WTC11 (cell line): ENCODE measurements around the gene PER1. TPM values are rescaled to one million over a fixed set of nuclear protein-coding genes. Genes with fewer than 3 reads are reported as not detected.

Experiments
- ATAC-seq: fragments of 200-7000 bp; cut with Tn5 transposase; 2 replicates; pipeline ENCODE4 v1.10.0; 2021; ENCODE audit warnings: mild to moderate bottlenecking, moderate library complexity
- CTCF ChIA-PET: fragments of 300-600 bp; sonication (Branson Sonifier 250); formaldehyde crosslinking; loops from one replicate; lab custom pipeline; 2021; ENCODE audit warnings: antibody characterized with exemption; lab: Charles Lee
- POLR2A ChIA-PET: fragments of 350-600 bp; sonication (Branson Sonifier 250); formaldehyde crosslinking; loops from one replicate; lab custom pipeline; 2021; ENCODE audit warnings: antibody characterized with exemption; lab: Charles Lee
- DNase-seq: peaks from one replicate; pipeline ENCODE4 v3.0.0; 2021; ENCODE audit warnings: low spot score
- H3K27ac Mint-ChIP-seq: 2 replicates; pipeline ENCODE4 v1.8.0; 2021; ENCODE audit warnings: mixed read lengths
- H3K27me3 Mint-ChIP-seq: 2 replicates; pipeline ENCODE4 v1.8.0; 2021; ENCODE audit warnings: low read depth, mild to moderate bottlenecking, moderate library complexity, mixed read lengths
- H3K36me3 Mint-ChIP-seq: 2 replicates; pipeline ENCODE4 v1.8.0; 2021; ENCODE audit warnings: mixed read lengths
- H3K4me1 Mint-ChIP-seq: 2 replicates; pipeline ENCODE4 v1.8.0; 2022; ENCODE audit warnings: mixed read lengths
- H3K4me3 Mint-ChIP-seq: 2 replicates; pipeline ENCODE4 v1.8.0; 2021; ENCODE audit warnings: mild to moderate bottlenecking, moderate library complexity, mixed read lengths
- H3K9me3 Mint-ChIP-seq: 2 replicates; pipeline ENCODE4 v1.8.0; 2021; ENCODE audit warnings: mixed read lengths
- ARID4B ChIP-seq: sonication (generic); formaldehyde crosslinking; IDR thresholded peaks from 2 replicates; pipeline ENCODE4 v1.8.0; 2023; ENCODE audit warnings: missing genetic modification reagents, mild to moderate bottlenecking, borderline replicate concordance
- CREB1 ChIP-seq: sonication (generic); formaldehyde crosslinking; IDR thresholded peaks from 2 replicates; pipeline ENCODE4 v1.8.0; 2023; ENCODE audit warnings: mild to moderate bottlenecking, missing genetic modification reagents
- CREM ChIP-seq: sonication (generic); formaldehyde crosslinking; IDR thresholded peaks from 2 replicates; pipeline ENCODE4 v1.8.1; 2022; ENCODE audit warnings: mild to moderate bottlenecking, missing genetic modification reagents, moderate library complexity
- E2F4 ChIP-seq: sonication (generic); formaldehyde crosslinking; IDR thresholded peaks from 2 replicates; pipeline ENCODE4 v1.8.1; 2022; ENCODE audit warnings: low read depth, mild to moderate bottlenecking, moderate library complexity, missing genetic modification reagents, borderline replicate concordance
- ELF4 ChIP-seq: sonication (generic); formaldehyde crosslinking; IDR thresholded peaks from 2 replicates; pipeline ENCODE4 v1.8.1; 2022; ENCODE audit warnings: low read depth, mild to moderate bottlenecking, moderate library complexity, missing genetic modification reagents
- ETV6 ChIP-seq: sonication (generic); formaldehyde crosslinking; IDR thresholded peaks from 2 replicates; pipeline ENCODE4 v1.8.1; 2022; ENCODE audit warnings: mild to moderate bottlenecking, missing genetic modification reagents
- FOXK1 ChIP-seq: sonication (generic); formaldehyde crosslinking; IDR thresholded peaks from 2 replicates; pipeline ENCODE4 v1.8.0; 2022; ENCODE audit warnings: mild to moderate bottlenecking, moderate library complexity, missing genetic modification reagents
- FOXP4 ChIP-seq: sonication (generic); formaldehyde crosslinking; IDR thresholded peaks from 2 replicates; pipeline ENCODE4 v1.8.0; 2022; ENCODE audit warnings: mild to moderate bottlenecking, missing genetic modification reagents
- MAX ChIP-seq: sonication (generic); formaldehyde crosslinking; IDR thresholded peaks from 2 replicates; pipeline ENCODE4 v1.8.0; 2022; ENCODE audit warnings: mild to moderate bottlenecking, missing genetic modification reagents
- RORB ChIP-seq: fragments of 250-450 bp; sonication (Bioruptor Pico); IDR thresholded peaks from 2 replicates; pipeline ENCODE4 v1.9.0; 2021; ENCODE audit warnings: mild to moderate bottlenecking
- TCF7 ChIP-seq: sonication (generic); formaldehyde crosslinking; IDR thresholded peaks from 2 replicates; pipeline ENCODE4 v1.8.0; 2022; ENCODE audit warnings: mild to moderate bottlenecking, low read depth, missing genetic modification reagents, moderate library complexity
- TEAD1 ChIP-seq: sonication (generic); formaldehyde crosslinking; IDR thresholded peaks from 2 replicates; pipeline ENCODE4 v1.8.0; 2022; ENCODE audit warnings: mild to moderate bottlenecking, missing genetic modification reagents
- USF1 ChIP-seq: sonication (generic); formaldehyde crosslinking; IDR thresholded peaks from 2 replicates; pipeline ENCODE4 v1.8.0; 2022; ENCODE audit warnings: mild to moderate bottlenecking, missing genetic modification reagents
- USF2 ChIP-seq: sonication (generic); formaldehyde crosslinking; IDR thresholded peaks from 2 replicates; pipeline ENCODE4 v1.8.1; 2023; ENCODE audit warnings: mild to moderate bottlenecking, missing genetic modification reagents, moderate library complexity
- ZBTB21 ChIP-seq: sonication (generic); formaldehyde crosslinking; IDR thresholded peaks from 2 replicates; pipeline ENCODE4 v1.8.1; 2023; ENCODE audit warnings: mild to moderate bottlenecking, missing genetic modification reagents, borderline replicate concordance
- ZNF281 ChIP-seq: sonication (generic); formaldehyde crosslinking; IDR thresholded peaks from 2 replicates; pipeline ENCODE4 v1.8.0; 2023; ENCODE audit warnings: mild to moderate bottlenecking, missing genetic modification reagents
- total RNA-seq: library from RNA; stranded (reverse); gene quantifications from 3 replicates; pipeline ENCODE4 v1.2.3, GENCODE V29; 2021

Gene PER1
- total RNA-seq, 1 experiment from 2014 or later, result 46.9 TPM

GRCh38 chr17:8153031-8153451 is 837 bp upstream of the PER1 start (continued):
- TF ChIP-seq ZBTB21, result no peak
- no peak for TF ChIP-seq CREB1
- TF ChIP-seq TEAD1 (CRISPR knock-in tag), result no peak

GRCh38 chr17:8151641-8152111 is 528 bp downstream of the PER1 start:
- Mint-ChIP-seq H3K4me1 (peaks cover 14% of the 10 kb centered on the region), H3K27me3 (peaks cover 3% of the 10 kb centered on the region; the same call in 1 of the 2 replicates), H3K9me3 (no peaks in the 10 kb centered on the region), H3K36me3 (peaks cover 18% of the 10 kb centered on the region), H3K27ac (peak overlapping the region; percentile 89), H3K4me3 (peak overlapping the region; percentile 96)
- peak; percentile 23; the same call in 1 of the 2 replicates for TF ChIP-seq TCF7 (CRISPR knock-in tag)
- no peak for TF ChIP-seq E2F4
- ATAC-seq (no peak), DNase-seq (no peak)
- CTCF ChIA-PET, result interaction anchor here (0.6 to 1.4 kb wide), 11 partner anchors 12 to 91 kb away, joined by 3 to 6 read pairs (median 4); partner anchors contain the start of gene ALOXE3
- POLR2A ChIA-PET, result interaction anchor here (0.9 to 1.3 kb wide), 7 partner anchors 12 to 98 kb away, joined by 3 to 7 read pairs (median 4); partner anchors contain the start of gene AURKB

GRCh38 chr17:8151120-8151640 is 1.0 kb downstream of the PER1 start:
- DNase-seq, result peak; percentile 81
- H3K9me3 Mint-ChIP-seq, result no peaks in the 10 kb centered on the region
- H3K36me3 Mint-ChIP-seq, result peaks cover 22% of the 10 kb centered on the region
- peak; percentile 1; the same call in 1 of the 2 replicates for ATAC-seq
- H3K27ac Mint-ChIP-seq, result peak overlapping the region; percentile 89
- 0 out of 2 replicates have a peak, but pooled peaks have one; percentile 49 for TF ChIP-seq USF1 (CRISPR knock-in tag)
- peak; percentile 74 for TF ChIP-seq FOXK1 (CRISPR knock-in tag)
- TF ChIP-seq TEAD1 (CRISPR knock-in tag), result peak; percentile 43; the same call in 1 of the 2 replicates
- TF ChIP-seq ETV6 (CRISPR knock-in tag), result peak; percentile 76
- no peak for TF ChIP-seq CREB1
- TF ChIP-seq ELF4, result no peak
- TF ChIP-seq FOXP4 (CRISPR knock-in tag), result peak; percentile 40; the same call in 1 of the 2 replicates
- TF ChIP-seq ZNF281 (CRISPR knock-in tag), result peak; percentile 85
- peak; percentile 25; the same call in 1 of the 2 replicates for TF ChIP-seq CREM
- no peak for TF ChIP-seq RORB (CRISPR knock-in tag)
- peak; percentile 55 for TF ChIP-seq USF2
- TF ChIP-seq ARID4B (CRISPR knock-in tag), result peak; percentile 21; the same call in 1 of the 2 replicates
- TF ChIP-seq MAX, result peak; percentile 82
- TF ChIP-seq, all 79 proteins: peak for 10
- CTCF ChIA-PET, result interaction anchor here (0.6 to 1.6 kb wide), 9 partner anchors 12 to 72 kb away, joined by 3 to 7 read pairs (median 3); partner anchors contain the start of gene HES7
- Mint-ChIP-seq H3K4me1 (peaks cover 14% of the 10 kb centered on the region), H3K4me3 (peak overlapping the region; percentile 96), H3K27me3 (peaks cover 3% of the 10 kb centered on the region; the same call in 1 of the 2 replicates)
- POLR2A ChIA-PET, result interaction anchor here (0.9 to 1.1 kb wide), 3 partner anchors 12 to 59 kb away, joined by 3 to 6 read pairs (median 4); partner anchors contain the start of gene AURKB
